Endothelial cell of umbilical vein (primary cell): Measurements from ENCODE around the gene NATD1. TPM values are rescaled to one million over a fixed set of nuclear protein-coding genes. Genes with fewer than 3 reads are reported as not detected.

Source experiments
- BruUV-seq: library from RNA; stranded (reverse); fragments of 400-500 nt; replicated peaks from 2 replicates; lab custom pipeline; 2021; lab: Mats Ljungman, UMichigan
- CTCF ChIA-PET: fragments of 300-600, 350-600 bp; sonication (Branson Sonifier 250); formaldehyde crosslinking; loops from one replicate; lab custom pipeline; 2021; ENCODE audit warnings: antibody characterized with exemption, inconsistent platforms; lab: Charles Lee
- POLR2A ChIA-PET: fragments of 300-600, 350-600 bp; sonication (Branson Sonifier 250); formaldehyde crosslinking; loops from one replicate; lab custom pipeline; 2021; ENCODE audit warnings: antibody characterized with exemption, inconsistent platforms; lab: Charles Lee
- DNase-seq: peaks from one replicate; pipeline ENCODE4 v3.0.0-alpha.2; 2011; ENCODE audit warnings: low read depth, low spot score
- FAIRE-seq: peaks from 2 replicates; lab custom pipeline; 2011; peaks lifted over from hg19 to GRCh38; lab: Jason Lieb, UNC
- H2AFZ ChIP-seq: 2 replicates; pipeline ENCODE4 v1.6.0; 2012; ENCODE audit warnings: low read depth, low read length, control low read depth, inconsistent platforms
- H3K27ac ChIP-seq: 2 replicates; pipeline ENCODE4 v1.5.1; 2011; ENCODE audit warnings: low read depth, mild to moderate bottlenecking, control low read depth, low read length, moderate library complexity; ENCODE audit not compliant: insufficient read depth
- H3K27me3 ChIP-seq, 2 experiments: 2 replicates each; pipeline versions ENCODE4 v1.6.0 to v1.6.1; 2011; ENCODE audit warnings: low read length in 2 of 2, mixed read lengths in 1 of 2; ENCODE audit not compliant: control insufficient read depth in 2 of 2, insufficient read depth in 2 of 2
- H3K36me3 ChIP-seq, 2 experiments: 2 replicates in 1 of 2; 3 replicates in 1 of 2; pipeline ENCODE4 v1.5.1; 2011; ENCODE audit warnings: low read length in 2 of 2, mild to moderate bottlenecking in 1 of 2, moderate library complexity in 1 of 2; ENCODE audit not compliant: control insufficient read depth in 2 of 2, insufficient read depth in 2 of 2; ENCODE audit errors: extremely low read depth in 1 of 2
- H3K4me1 ChIP-seq: 3 replicates; pipeline ENCODE4 v1.5.1; 2011; ENCODE audit warnings: mild to moderate bottlenecking, low read length; ENCODE audit not compliant: control insufficient read depth, insufficient read depth; ENCODE audit errors: extremely low read depth
- H3K4me2 ChIP-seq: 2 replicates; pipeline ENCODE4 v1.6.1; 2011; ENCODE audit warnings: low read length, control low read depth, mixed read lengths; ENCODE audit not compliant: insufficient read depth
- H3K4me3 ChIP-seq, 3 experiments: fragments of 200-600 bp in 1 of 3; sonication (generic), shearing (Covaris generic) in 1 of 3; replicated peaks in 1 of 3; 2 replicates each; pipeline ENCODE4 v1.5.1; 2011 to 2016; ENCODE audit warnings: control low read depth in 3 of 3, low read length in 3 of 3, mild to moderate bottlenecking in 2 of 3, inconsistent platforms in 1 of 3, low read depth in 1 of 3, moderate library complexity in 1 of 3; ENCODE audit not compliant: insufficient read depth in 1 of 3
- H3K79me2 ChIP-seq: 2 replicates; pipeline ENCODE4 v1.6.0; 2012; ENCODE audit warnings: low read length, inconsistent platforms; ENCODE audit not compliant: control insufficient read depth, insufficient read depth
- H3K9ac ChIP-seq: replicated peaks from 2 replicates; pipeline ENCODE3; 2011; ENCODE audit warnings: low read length, control low read depth; ENCODE audit not compliant: insufficient read depth; ENCODE audit errors: extremely low read depth
- H3K9me1 ChIP-seq: replicated peaks from 3 replicates; pipeline ENCODE4 v1.6.0; 2011; ENCODE audit warnings: mild to moderate bottlenecking, low read length; ENCODE audit not compliant: control insufficient read depth, insufficient read depth; ENCODE audit errors: extremely low read depth
- H3K9me3 ChIP-seq: replicated peaks from 2 replicates; pipeline ENCODE4 v1.5.1; 2012; ENCODE audit warnings: low read length, inconsistent platforms; ENCODE audit not compliant: control insufficient read depth, insufficient read depth
- H4K20me1 ChIP-seq: replicated peaks from 2 replicates; pipeline ENCODE3; 2011; ENCODE audit warnings: mild to moderate bottlenecking, low read length; ENCODE audit not compliant: control insufficient read depth, insufficient read depth; ENCODE audit errors: extremely low read depth
- CTCF ChIP-seq, 2 donors: IDR thresholded peaks; 1 replicate in 1 of 2; 2 replicates in 1 of 2; pipeline ENCODE4 v1.5.1; 2011; ENCODE audit warnings: low read length in 2 of 2, mild to moderate bottlenecking in 2 of 2, moderate library complexity in 2 of 2, control low read depth in 1 of 2, inconsistent platforms in 1 of 2, low read depth in 1 of 2; ENCODE audit not compliant: insufficient read depth in 1 of 2; ENCODE audit errors: extremely low read depth in 1 of 2
- EZH2 ChIP-seq: IDR thresholded peaks from 2 replicates; pipeline ENCODE4 v1.6.1; 2012; ENCODE audit warnings: borderline replicate concordance, low read depth, mild to moderate bottlenecking, moderate library complexity, low read length, inconsistent platforms; ENCODE audit not compliant: severe bottlenecking
- FOS ChIP-seq: IDR thresholded peaks from 2 replicates; pipeline ENCODE4 v1.6.1; 2011; ENCODE audit warnings: mild to moderate bottlenecking, low read length, moderate library complexity, borderline replicate concordance; ENCODE audit not compliant: insufficient read depth
- GATA2 ChIP-seq: IDR thresholded peaks from 2 replicates; pipeline ENCODE4 v1.7.0; 2011; ENCODE audit warnings: low read depth, mild to moderate bottlenecking, moderate library complexity, mixed read lengths, low read length; ENCODE audit not compliant: insufficient read length, insufficient read depth
- JUN ChIP-seq: IDR thresholded peaks from 2 replicates; pipeline ENCODE4 v1.6.1; 2011; ENCODE audit warnings: borderline replicate concordance, low read depth; ENCODE audit not compliant: insufficient read length, insufficient read depth
- MAX ChIP-seq: IDR thresholded peaks from 2 replicates; pipeline ENCODE4 v1.6.1; 2011; ENCODE audit not compliant: insufficient read depth, insufficient read length
- MYC ChIP-seq: IDR thresholded peaks from one replicate; pipeline ENCODE4 v1.6.1; 2011; ENCODE audit warnings: mild to moderate bottlenecking, low read depth, low read length
- POLR2A ChIP-seq: IDR thresholded peaks from 2 replicates; pipeline ENCODE4 v1.6.1; 2012; ENCODE audit warnings: low read depth, mild to moderate bottlenecking, control low read depth, low read length
- POLR2AphosphoS5 ChIP-seq: IDR thresholded peaks from 2 replicates; pipeline ENCODE4 v1.6.1; 2012; ENCODE audit warnings: low read depth, mild to moderate bottlenecking, control low read depth, low read length, moderate library complexity; ENCODE audit not compliant: insufficient read depth
- dilution Hi-C: fragments of 300-500 bp; cut with MboI; formaldehyde crosslinking; loops from one replicate; pipeline ENCODE4 v1.15.0; 2019; ENCODE audit warnings: low sequenced_read_pairs; ENCODE audit not compliant: extremely low pct_ligation_motif_present
- intact Hi-C: fragments of 100-400 bp; cut with micrococcal nuclease; formaldehyde crosslinking; loops from one replicate; pipeline ENCODE4 v1.10.0; 2022
- polyA plus RNA-seq, 4 experiments: library from polyadenylated mRNA; depleted of rRNA in 3 of 4; stranded (reverse) in 3 of 4; unstranded in 1 of 4; fragments of >200 nt; gene quantifications; 2 replicates each; pipeline versions ENCODE4 v1.2.1 to v1.2.3, GENCODE V29; 2011 to 2012; ENCODE audit warnings: missing spikeins in 1 of 4
- total RNA-seq: library from RNA; stranded (reverse); gene quantifications from 2 replicates; pipeline ENCODE4 v1.2.3, GENCODE V29; 2021

The NATD1 gene
- total and polyA plus RNA-seq, 2 donors (not counting 3 experiments of a cell fraction or from before 2014, with no cell fraction given) = 7.0 to 7.2 TPM

- peaks cover 0 to 3% of the 10 kb centered on the region in 2 experiments for H3K36me3 ChIP-seq
- POLR2A ChIA-PET = no interaction called here
- no peak for TF ChIP-seq POLR2A
- no peak for TF ChIP-seq POLR2AphosphoS5
- no peak for TF ChIP-seq CTCF (IDR thresholded peaks at IDR 0.05; ENCODE audit: extremely low read depth in 1 of 2, insufficient read depth in 1 of 2, low read depth in 1 of 2, low read length in 2 of 2)
- TF ChIP-seq MAX = no peak
- no peak for TF ChIP-seq JUN
- TF ChIP-seq EZH2 = no peak
- TF ChIP-seq MYC = no peak
- no peak for TF ChIP-seq GATA2
- TF ChIP-seq FOS = no peak
- H3K9ac ChIP-seq = no peak overlapping the region
- dilution Hi-C loops = no loop called here
- H4K20me1 ChIP-seq = no peaks in the 10 kb centered on the region
- DNase-seq (no peak), FAIRE-seq (no peak)
- H3K27ac ChIP-seq = no peak overlapping the region
- H3K79me2 ChIP-seq = no peaks in the 10 kb centered on the region
- no peaks in the 10 kb centered on the region for H3K9me3 ChIP-seq
- H3K4me1 ChIP-seq = no peaks in the 10 kb centered on the region
- no peaks in the 10 kb centered on the region for H3K27me3 ChIP-seq
- H2AFZ ChIP-seq = no peak overlapping the region
- CTCF ChIA-PET = interaction anchor here (2.1 kb wide), 1 partner anchor 116 kb away, joined by 6 read pairs; no protein-coding TSS in a partner anchor
- no peaks in the 10 kb centered on the region for H3K9me1 ChIP-seq
- H3K4me2 ChIP-seq = no peak overlapping the region
- intact Hi-C loops = no loop called here
- no peak overlapping the region for H3K4me3 ChIP-seq
- no TSS peak for BruUV-seq
Measured at GRCh38 chr17:21245639-21246084, 7.5 kb downstream of the NATD1 start.
